H4 (cell line): ENCODE data around the gene CACNA1D. TPM values are rescaled to one million over a fixed set of nuclear protein-coding genes. Genes with fewer than 3 reads are reported as not detected.
"Not testable (repeated sequence)": the region's sequence is repeated elsewhere in the genome, so short reads cannot be mapped to it uniquely, and the experiment has no call there.

ENCODE experiments used
- DNase-seq: peaks from one replicate; pipeline ENCODE4 v3.0.0-alpha.2; 2015; ENCODE audit warnings: low spot score
- total RNA-seq: library from RNA; depleted of rRNA; stranded (reverse); fragments of >200 nt; shearing (Covaris generic); gene quantifications from 2 replicates; pipeline ENCODE4 v1.2.3, GENCODE V29; 2014

CACNA1D gene
- total RNA-seq, 1 experiment from 2014 or later, result 1.4 TPM

GRCh38 chr3:53616971-53617892, 122.8 kb downstream of the CACNA1D start:
- no peak for DNase-seq

- no peak for DNase-seq
These were observed 123.6 kb downstream of the CACNA1D start for GRCh38 chr3:53617893-53618523.

- no peak for DNase-seq
These were observed 124.1 kb downstream of the CACNA1D start for GRCh38 chr3:53618524-53618906.

GRCh38 chr3:53618936-53619335, 124.5 kb downstream of the CACNA1D start:
- DNase-seq, result no peak

GRCh38 chr3:53624061-53624857, 129.8 kb downstream of the CACNA1D start:
- no peak for DNase-seq

- no peak for DNase-seq
These were observed 132.5 kb downstream of the CACNA1D start for GRCh38 chr3:53626876-53627275.

GRCh38 chr3:53628536-53629401, 134.4 kb downstream of the CACNA1D start:
- DNase-seq, result no peak

GRCh38 chr3:53629402-53629723, 135.0 kb downstream of the CACNA1D start:
- no peak for DNase-seq

- DNase-seq, result no peak
These were observed 136.1 kb downstream of the CACNA1D start for GRCh38 chr3:53630547-53630946.

GRCh38 chr3:53633197-53633787, 138.9 kb downstream of the CACNA1D start:
- no peak for DNase-seq

GRCh38 chr3:53635041-53635440, 140.6 kb downstream of the CACNA1D start:
- DNase-seq, result no peak

- DNase-seq, result not testable (repeated sequence)
These were observed 144.4 kb downstream of the CACNA1D start for GRCh38 chr3:53638806-53639205.

GRCh38 chr3:53641397-53641796, 147.0 kb downstream of the CACNA1D start:
- no peak for DNase-seq

- DNase-seq, result no peak
These were observed 147.8 kb downstream of the CACNA1D start for GRCh38 chr3:53642211-53642610.

GRCh38 chr3:53643757-53644156, 149.3 kb downstream of the CACNA1D start:
- no peak for DNase-seq

- no peak for DNase-seq
These were observed 151.3 kb downstream of the CACNA1D start for GRCh38 chr3:53645754-53646153.

GRCh38 chr3:53646723-53647122, 152.3 kb downstream of the CACNA1D start:
- DNase-seq, result no peak

GRCh38 chr3:53649816-53650215, 155.4 kb downstream of the CACNA1D start:
- DNase-seq, result no peak

GRCh38 chr3:53650424-53650823, 156.0 kb downstream of the CACNA1D start:
- no peak for DNase-seq

- DNase-seq, result no peak
These were observed 156.7 kb downstream of the CACNA1D start for GRCh38 chr3:53650928-53651661.
